GM18909 (cell line): ENCODE data around the gene MRPS35.

ENCODE experiments used
- ATAC-seq: cut with Tn5 transposase; IDR thresholded peaks from one replicate; pipeline ENCODE4 v1.9.1; 2021; ENCODE audit warnings: mild to moderate bottlenecking; ENCODE audit not compliant: unreplicated experiment, poor library complexity

MRPS35 gene

DNA sequence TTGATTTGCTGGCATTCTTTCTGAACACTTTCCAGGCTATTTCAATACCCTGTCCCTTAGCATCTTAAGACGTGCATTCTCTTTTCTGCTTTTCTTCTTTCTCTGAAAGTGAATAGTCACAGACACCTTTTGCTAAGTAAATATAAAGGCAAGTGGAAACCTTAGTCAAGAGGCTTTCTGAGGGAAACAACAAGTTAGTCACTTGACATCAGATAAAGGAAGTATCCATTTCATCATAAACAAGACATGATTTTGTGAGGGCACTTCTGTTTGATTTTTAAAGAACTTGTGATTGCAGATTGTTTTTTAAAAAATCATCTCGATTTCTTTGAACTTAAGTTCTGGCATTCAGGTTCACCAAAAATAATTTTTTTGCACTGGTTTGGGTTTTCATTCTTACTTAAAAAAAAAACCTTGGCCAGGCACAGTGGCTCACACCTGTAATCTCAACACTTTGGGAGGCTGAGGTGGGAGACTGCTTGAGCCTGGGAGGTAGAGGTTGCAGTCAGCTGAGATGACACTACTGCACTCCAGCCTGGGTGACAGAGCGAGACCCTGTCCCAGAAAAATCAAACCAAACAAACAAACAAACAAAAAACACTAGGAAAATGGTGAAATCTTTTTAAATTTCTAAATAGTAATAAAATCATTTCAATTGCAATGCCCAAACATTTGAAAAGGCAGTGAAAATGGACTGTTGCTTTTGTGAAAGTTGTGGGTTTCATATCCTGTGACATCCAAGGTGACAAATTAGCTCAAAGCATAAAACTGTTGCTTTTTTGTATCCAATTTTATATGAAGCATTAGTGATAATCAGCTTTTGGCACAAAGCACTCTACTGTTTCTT is 61.1 kb downstream of the MRPS35 start:
- ATAC-seq = no peak

DNA sequence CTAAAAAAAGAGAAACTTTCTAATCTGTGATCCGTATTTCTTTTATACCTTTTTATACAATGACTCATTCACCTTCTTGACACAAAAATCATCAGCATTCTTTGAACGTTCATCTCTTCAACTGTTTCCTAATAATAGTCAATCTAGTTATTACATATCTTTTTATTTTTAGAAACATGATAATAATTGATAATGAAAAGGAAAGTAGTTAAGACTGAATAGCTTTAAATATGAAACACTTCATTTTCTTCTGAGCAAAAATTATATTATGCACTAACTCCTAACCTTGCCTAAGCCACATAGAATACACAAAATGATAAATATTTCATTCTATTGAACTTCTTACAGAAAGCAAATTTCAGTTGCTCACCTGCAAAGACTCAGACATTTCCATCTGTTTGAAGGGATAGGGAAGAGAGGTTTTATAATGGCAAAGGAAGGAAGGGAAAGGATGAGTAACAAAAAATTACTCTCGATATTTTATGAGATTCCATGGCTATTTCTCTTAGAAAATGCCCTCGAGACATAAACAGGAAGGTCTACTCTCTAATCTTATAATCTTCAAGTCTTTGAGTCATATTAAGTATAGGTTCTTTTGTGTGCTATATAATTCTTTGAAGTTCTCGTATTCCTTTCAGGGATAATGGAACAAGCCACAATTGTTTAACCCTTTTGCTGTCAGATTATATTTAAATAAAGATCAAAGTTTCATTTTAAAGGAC is 61.9 kb downstream of the MRPS35 start:
- no peak for ATAC-seq

DNA sequence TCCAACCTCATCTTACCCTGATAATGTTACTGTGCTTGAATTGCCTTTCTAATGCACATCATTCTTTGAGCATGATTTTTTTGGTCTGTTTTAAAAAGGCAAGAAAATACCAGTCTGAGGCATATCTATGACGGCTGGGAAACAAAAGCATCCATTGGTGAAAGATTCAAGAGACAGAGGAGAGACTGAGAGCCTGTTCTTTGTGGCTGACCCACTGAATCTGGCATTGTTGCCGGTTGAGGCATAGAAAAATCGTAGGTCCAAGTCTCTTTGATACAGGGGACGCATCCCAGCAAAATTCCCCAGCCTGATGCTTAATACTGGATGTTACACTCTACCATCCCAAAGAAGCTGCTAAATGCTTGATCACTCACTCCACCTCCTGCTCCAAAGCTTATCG is 66.5 kb downstream of the MRPS35 start:
- no peak for ATAC-seq

DNA sequence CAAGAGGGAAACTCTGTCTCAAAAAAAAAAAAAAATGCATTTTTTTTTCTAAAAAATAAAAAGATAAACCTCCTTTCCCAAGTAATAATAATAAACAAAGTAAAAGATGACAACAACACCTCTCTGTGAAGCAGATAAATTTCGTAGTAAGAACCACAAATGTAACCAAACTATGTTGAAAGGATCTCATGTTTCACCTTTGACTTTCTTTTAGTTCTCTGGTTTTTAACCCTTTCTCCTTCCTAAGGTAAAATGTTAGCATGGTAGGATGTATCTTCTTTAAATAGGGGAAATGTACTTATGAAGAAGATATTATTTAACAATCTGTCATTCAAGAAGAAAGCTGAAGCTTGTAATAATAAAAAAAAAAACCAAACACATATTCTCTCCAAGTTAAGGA is 67.6 kb downstream of the MRPS35 start:
- ATAC-seq = no peak

DNA sequence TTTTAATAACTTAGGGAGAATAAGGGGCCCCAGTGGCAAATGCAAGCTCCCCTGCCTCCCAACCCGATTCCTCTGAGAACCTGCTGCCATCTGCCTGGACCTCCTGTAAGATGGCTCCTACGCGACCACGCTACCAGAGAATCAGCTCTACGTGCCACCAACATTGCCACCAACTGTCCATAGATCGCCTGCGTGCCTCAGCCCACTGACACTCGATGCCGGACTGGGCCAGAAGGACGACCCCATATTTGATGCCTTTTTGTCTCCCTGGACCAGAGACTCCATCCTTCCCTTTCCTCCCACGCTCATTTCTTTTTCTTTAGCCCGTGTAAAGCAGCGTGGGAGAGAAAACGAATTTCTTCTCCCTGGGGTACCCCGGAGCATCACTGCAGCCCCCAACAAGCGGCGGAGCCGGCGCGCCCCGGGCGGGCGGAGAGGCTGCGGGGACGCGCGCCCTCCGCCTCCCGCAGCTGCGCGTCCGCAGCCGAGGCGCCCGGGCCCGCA is 68.8 kb downstream of the MRPS35 start:
- ATAC-seq = peak; percentile 24

DNA sequence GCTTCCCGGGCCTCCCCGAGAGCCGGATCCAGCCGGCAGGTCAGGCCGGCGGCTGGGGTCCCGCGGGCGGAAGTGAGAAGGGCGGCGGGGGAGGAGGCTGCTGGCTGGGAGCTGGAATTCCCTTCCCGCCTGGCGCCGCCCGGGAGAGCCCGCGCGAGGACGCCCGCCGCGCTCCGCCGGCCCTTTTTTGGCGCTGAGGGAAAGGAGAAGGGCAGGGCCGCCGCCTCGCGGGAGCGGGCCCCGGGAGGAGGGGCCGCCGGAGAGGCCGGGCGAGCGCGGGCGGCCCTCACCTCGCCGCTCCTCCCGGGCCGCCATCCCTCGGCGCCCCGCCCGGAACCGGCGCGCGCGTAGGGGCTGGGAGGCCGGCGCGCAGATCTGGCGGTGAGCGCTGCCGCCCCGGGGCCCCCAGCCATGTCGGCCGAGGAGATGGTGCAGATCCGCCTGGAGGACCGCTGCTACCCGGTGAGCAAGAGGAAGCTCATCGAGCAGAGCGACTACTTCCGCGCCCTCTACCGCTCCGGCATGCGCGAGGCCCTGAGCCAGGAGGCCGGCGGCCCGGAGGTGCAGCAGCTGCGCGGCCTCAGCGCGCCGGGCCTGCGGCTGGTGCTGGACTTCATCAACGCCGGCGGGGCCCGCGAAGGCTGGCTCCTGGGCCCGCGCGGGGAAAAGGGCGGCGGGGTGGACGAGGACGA is 69.4 kb downstream of the MRPS35 start, which contains the start of the genes KLHL42 and MANSC4:
TSS of gene KLHL42 (plus strand) at position 314 of the 692 bp plus-strand sequence. CDS start at position 412, 98 bp downstream.
TSS of gene MANSC4 (minus strand) at position 317 of the 692 bp plus-strand sequence. CDS start 8,960 bp downstream, outside the sequence.
- peak; percentile 80 for ATAC-seq

DNA sequence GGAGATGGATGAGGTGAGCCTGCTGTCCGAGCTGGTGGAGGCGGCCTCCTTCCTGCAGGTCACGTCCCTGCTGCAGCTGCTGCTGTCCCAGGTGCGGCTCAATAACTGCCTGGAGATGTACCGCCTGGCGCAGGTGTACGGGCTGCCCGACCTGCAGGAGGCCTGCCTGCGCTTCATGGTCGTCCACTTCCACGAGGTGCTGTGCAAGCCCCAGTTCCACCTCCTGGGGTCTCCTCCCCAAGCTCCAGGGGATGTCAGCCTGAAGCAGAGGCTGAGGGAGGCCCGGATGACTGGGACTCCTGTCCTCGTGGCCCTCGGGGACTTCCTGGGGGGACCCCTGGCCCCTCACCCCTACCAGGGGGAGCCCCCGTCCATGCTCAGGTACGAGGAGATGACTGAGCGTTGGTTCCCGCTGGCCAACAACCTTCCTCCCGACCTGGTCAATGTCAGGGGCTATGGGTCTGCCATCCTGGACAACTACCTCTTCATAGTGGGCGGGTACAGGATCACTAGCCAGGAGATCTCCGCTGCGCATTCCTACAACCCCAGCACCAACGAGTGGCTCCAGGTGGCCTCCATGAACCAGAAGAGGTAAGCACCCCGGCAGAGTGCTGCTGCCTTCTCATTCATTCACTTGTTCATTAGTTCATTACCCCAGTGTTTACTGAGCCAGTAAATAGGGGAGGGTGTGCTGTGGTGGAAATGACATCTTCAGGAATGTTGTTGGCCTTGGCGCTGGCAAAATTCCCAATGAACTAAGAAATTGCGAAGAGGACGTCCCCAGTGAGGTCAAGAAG is 70.2 kb downstream of the MRPS35 start:
- peak; percentile 38 for ATAC-seq

DNA sequence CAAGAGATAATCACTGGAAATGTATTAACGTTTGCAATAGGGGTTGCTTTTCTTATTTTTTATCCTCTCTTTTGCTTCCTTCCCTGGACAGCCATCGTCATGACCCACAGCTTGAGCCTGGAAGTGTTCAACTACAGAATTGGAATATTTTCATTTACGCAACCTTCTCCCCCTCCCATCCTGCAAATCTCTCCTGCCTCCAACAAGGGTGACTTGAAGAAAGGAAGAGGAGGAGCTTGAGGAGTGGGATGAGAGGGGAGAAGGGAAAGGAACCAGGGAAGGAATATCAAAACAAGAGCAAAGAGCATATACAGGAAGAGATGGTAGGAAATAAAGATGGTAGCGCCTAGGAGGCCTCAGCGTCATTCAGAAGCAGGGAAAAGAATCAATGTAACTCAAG is 71.0 kb downstream of the MRPS35 start:
- no peak for ATAC-seq

DNA sequence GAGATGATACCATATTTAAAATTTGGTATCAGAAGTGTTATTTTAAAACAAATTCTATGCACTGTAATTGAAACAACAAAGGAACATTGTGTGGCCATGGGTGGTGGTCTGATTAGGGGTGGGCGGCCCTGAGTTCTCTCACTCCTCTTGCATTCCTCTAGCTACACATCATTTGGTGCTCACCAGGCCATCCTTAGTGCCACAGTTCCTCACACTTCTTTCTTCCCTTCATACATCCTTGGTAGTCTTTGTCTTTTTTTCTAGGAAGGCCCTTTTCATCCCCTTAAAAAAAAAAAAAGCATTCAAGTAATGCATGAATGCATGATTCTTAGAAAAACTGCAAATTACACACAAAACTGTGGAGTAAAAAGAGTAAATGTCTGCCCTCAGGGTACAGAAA is 71.8 kb downstream of the MRPS35 start:
- no peak for ATAC-seq

DNA sequence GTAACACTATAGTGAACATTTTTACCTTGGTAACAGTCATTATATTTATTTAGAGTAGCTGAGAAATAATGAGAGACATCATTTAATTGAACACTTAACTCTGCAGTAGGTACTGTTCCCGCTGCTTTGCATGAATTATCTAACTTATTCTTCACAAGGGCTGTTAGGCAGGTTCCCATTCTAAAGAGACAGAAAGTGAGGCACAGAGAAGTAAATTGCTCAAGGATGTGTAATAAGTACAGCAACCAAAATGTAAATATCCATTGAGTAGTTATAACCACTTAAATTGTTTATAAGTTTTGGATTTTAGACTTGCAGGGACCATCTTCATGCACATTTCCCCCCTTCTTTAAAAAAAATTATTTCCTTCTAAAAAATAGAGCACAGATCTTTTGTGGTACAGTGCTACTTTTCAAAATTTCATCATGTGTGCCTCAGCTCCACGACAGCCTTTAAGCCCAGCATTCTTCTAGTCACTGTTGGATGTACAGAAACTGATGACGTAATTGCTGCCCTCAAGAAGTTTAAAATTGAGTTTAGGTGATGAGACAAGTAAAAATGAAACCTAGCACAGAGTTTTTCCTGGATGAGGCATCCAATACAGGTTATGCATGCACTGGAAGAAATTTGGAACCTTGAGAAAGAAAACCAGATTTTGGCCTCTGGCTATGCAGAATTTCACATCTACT is 75.4 kb downstream of the MRPS35 start:
- no peak for ATAC-seq

DNA sequence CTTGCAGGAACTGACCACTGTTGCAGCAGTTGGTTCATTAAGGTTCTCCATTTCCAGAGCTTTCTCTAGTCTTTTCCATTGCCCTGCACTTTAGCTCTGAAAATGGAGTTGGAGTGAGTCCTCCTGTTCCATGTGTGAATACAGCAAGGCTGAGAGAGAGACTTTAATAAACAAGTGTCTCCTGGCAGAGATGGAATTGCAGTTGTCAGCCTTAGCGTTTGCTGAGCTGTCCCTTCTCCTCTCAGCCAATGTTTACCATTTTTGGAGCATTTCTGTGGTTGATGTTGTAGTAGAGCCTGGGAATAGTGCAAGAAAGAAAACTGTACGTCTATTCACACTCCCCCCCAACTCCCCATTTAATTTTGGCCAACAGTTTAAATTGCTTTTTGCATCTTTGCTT is 76.9 kb downstream of the MRPS35 start:
- ATAC-seq = no peak

DNA sequence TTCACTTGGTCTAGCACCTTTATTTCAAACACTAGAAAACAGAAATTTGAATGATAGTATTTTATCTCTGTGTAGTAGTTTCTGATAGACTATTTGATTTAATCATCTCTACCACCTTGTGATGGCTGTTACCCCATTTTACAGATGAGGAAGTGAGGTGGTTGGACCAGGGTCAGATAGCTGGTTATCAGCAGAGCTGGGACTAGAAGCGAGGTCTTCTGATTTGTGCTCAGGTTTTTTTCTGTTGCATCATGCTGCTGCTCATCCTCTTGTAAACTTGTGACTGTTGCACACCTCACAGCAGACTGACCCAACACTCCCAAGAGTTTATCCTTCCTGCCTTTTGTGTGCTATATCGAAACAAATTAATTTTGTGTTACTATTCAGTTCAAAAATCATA is 79.5 kb downstream of the MRPS35 start:
- no peak for ATAC-seq

DNA sequence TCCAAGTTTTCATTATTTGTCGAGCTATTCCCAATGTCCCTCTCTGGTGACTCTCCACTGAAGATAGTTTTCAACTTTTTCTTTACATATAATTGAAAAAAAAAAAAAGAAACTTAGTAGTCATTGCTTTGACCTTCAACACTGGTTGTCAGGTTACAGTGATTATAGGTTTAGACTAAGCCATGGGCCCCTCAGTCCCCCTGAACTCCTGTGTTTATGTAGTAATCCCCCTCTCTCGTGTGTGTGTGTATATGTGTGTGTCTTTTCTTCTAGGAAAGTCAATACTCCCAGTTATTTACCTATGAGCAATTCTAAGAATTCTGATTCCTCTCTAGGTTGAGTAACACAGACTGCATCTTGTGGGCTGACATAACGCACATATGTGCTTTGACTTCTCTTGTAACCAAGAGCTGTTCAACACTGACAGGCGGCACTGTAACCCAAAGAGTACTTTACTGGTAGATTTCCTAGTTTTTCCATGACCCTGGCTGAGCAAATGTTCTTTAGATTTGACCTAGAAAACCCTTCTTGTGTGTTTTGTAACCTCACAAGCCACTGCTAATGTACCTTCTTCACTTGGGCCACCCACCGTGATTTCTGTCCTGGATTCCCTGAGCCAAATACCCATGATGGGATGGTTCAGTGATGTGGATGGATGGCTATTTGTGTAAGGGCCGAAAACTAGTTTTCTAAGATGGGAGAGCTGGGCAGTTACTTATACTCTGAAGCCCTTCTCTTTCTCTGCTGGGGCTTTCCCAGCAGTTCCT is 84.4 kb downstream of the MRPS35 start:
- ATAC-seq = no peak

DNA sequence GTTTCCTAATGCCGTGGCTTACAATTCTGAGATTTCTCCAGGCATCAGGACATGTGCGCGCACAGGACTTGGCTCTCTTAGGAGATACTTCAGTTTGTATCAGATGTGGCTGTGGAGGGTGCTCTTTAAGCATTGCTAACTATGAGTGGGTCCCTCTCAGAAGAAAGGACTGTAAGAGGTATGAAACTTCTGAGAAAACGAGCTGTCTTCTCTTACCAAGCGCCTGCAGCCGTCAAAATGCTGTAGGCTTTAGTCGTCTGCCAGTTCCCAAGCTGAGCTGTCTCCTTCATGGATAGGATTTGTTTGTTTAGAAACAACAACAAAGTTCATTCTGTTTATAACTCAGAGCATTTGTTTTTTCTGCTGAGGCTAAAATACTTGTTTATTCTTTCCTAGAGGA is 85.5 kb downstream of the MRPS35 start:
- no peak for ATAC-seq

DNA sequence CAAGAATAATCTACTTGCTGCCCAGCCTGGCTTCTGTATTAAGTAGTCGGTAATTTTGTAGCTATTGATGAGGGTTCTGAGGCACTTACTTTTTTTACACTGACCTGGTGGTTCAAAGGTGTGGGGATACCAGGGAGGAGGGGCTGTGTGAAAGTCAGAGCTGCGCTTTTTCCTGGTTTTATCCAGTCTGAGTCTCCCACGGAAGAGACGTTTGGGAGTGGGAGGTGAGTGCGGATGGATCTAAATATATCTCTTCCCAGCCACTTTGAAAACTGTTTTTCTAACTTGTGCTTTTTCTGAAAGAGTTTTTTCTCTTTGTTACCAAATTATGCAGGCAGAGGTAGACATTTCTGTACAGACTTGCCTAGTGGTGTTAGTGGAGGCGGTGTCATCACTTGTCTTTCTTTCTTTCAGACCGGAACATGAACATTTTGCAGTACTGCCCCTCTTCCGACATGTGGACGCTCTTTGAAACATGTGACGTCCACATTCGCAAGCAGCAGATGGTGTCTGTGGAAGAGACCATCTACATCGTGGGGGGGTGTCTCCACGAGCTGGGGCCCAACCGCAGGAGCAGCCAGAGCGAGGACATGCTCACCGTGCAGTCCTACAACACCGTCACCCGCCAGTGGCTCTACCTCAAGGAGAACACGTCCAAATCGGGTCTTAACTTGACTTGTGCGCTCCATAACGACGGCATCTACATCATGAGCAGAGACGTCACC is 86.8 kb downstream of the MRPS35 start:
- no peak for ATAC-seq

DNA sequence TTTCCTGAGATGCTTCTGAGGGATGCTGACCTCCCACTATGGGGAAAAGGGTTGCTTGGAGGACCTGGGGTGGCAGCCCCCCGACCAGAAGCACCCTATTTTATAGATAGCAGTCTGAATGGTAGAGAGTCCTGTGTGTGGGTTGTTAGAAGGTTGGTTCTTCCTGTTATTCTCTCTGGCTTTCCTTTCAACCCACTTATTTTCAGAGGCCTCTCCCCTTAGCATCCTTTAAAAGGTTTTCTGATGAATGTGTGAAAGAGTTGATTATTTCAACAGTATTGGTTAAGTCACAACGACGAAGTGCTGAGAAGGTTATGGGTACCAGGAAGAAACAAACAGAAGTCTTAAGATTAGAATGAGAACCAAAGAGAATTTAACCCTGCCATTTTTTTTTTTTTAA is 90.2 kb downstream of the MRPS35 start:
- no peak for ATAC-seq

DNA sequence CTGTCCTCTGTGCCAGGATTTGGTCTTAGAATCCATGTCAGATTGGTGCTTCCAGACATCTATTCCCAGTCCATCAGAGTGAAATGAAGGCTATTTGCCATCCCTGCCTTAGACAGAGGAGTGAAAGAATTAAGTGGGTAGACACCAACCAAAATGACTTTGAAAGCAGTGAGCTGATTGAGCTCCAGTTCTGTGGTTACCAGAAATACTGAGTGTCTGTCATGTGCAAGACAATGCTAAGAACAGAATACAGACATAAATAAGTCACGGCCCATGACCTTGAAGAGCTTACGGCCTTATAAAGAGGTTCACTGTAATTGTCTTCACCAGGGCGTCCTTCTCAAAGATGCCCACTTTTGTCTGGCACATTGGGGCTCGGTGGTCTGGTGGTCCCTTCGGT is 91.0 kb downstream of the MRPS35 start:
- ATAC-seq = no peak

DNA sequence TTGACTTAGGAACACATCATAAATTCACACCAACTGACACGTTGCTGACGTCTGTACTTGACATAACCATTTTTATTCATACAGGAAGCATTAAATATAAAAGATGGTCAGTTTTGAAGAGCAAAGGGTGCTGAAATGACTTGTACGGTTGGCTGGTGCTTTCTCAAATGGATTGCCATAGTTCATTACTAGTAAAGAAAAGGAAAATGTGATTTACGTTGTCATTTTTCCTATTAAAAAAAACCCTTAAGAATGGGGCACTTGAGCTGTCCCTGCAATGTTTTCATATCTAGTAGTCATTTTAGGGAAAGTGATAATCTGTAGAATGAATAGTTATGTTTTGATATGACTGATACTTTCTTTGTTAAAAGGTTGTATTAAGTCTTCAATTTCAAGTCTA is 91.9 kb downstream of the MRPS35 start:
- ATAC-seq = no peak
